Measurements from ENCODE around the gene CRB3. TPM values are rescaled to one million over a fixed set of nuclear protein-coding genes. Genes with fewer than 3 reads are reported as not detected.
"Not testable (repeated sequence)": the region's sequence is repeated elsewhere in the genome, so short reads cannot be mapped to it uniquely, and the experiment has no call there.

CRB3 gene
- total and polyA plus RNA-seq, 2 of the 13 experiments (the other 11 are each of a cell fraction or from before 2014, with no cell fraction given), result 10.6 to 25.6 TPM

DNA sequence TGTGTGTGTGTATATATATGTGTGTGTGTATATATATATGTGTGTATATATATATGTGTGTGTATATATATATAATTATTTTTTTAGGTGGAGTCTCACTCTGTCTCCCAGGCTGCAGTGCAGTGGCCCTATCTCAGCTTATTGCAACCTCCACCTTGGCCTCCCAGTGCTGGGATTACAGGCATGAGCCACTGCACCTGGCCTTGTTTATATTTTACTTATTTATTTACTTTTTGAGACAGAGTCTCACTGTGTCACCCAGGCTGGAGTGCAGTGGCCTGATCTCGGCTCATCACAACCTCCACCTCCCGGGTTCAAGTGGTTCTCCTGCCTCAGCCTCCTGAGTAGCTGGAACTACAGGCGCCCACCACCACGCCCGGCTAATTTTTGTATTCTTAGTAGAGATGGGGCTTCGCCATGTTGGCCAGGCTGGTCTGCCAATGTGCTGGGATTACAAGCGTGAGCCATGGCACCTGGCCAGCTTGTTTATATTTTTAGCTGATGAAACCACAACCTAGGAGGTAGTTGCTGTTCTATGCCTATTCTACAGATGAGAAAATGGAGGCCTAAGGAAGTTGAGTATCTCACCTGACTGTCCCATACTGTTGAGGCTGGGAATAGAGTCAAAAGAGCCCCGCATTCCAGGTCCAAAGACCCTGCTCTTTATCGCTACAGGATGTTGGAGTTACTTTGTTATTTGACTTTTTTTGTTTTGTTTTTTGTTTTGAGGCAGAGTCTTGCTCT lies 44.1 kb downstream of the CRB3 start:
- H3K9me3 ChIP-seq (ENCODE audit: low read length); H3K9ac ChIP-seq (ENCODE audit: insufficient read depth, low read depth, low read length); FAIRE-seq; ATAC-seq; in situ Hi-C loops (cut with HindIII; ENCODE audit: extremely low pct_ligation_motif_present, low pct_unique_long_range_greater_than_20kb); H3K36me3 ChIP-seq (replicated peaks in 1 of 2; ENCODE audit: control insufficient read depth in 1 of 2, insufficient read depth in 2 of 2, low read length in 2 of 2); CTCF ChIA-PET (ENCODE audit: low intra/inter-chr PET ratio, low total read pairs); H3K4me2 ChIP-seq (ENCODE audit: low read depth, low read length); H3K27ac ChIP-seq (ENCODE audit: extremely low read length, insufficient read depth, low read length); H3K79me2 ChIP-seq (ENCODE audit: insufficient read depth, low read length); BruUV-seq (replicated peaks); DNase-seq (ENCODE audit: low spot score); intact Hi-C loops (cut with micrococcal nuclease; ENCODE audit: unreplicated experiment); H3K27me3 ChIP-seq (ENCODE audit: control insufficient read depth in 1 of 2, insufficient read depth in 2 of 2, low read length in 2 of 2); H4K20me1 ChIP-seq (ENCODE audit: insufficient read depth, low read length); H3K4me3 ChIP-seq (replicated peaks in 1 of 3; ENCODE audit: insufficient read depth in 1 of 3, low read depth in 2 of 3, low read length in 3 of 3); H2AFZ ChIP-seq (ENCODE audit: low read length); TF ChIP-seq FOXP1 (IDR thresholded peaks at IDR 0.05): not testable (repeated sequence)
- POLR2A ChIA-PET, result interaction anchor here (1.3 kb wide), 1 partner anchor 9 kb away, joined by 3 read pairs; no protein-coding TSS in a partner anchor
- peaks cover 45% of the 10 kb centered on the region for H3K4me1 ChIP-seq (ENCODE audit: insufficient read depth, low read length)
- 51% methylated on average over 9 of the region's 9 CpGs for WGBS (ENCODE audit: low lambda C conversion rate)
- TF ChIP-seq GATAD2A (CRISPR knock-in tag; IDR thresholded peaks at IDR 0.05), result peak; percentile 27; the same call in 1 of the 2 replicates
- 0 out of 2 replicates have a peak, but pooled peaks have one; percentile 43 for TF ChIP-seq SMAD3 (CRISPR knock-in tag; IDR thresholded peaks at IDR 0.05)
- 0 out of 2 replicates have a peak, but pooled peaks have one; percentile 35 for TF ChIP-seq RCOR2 (CRISPR knock-in tag; IDR thresholded peaks at IDR 0.05)
- peak; percentile 35; the same call in 1 of the 2 replicates for TF ChIP-seq SAP130 (CRISPR knock-in tag; IDR thresholded peaks at IDR 0.05; ENCODE audit: low read depth)
- TF ChIP-seq, protein P1, sequence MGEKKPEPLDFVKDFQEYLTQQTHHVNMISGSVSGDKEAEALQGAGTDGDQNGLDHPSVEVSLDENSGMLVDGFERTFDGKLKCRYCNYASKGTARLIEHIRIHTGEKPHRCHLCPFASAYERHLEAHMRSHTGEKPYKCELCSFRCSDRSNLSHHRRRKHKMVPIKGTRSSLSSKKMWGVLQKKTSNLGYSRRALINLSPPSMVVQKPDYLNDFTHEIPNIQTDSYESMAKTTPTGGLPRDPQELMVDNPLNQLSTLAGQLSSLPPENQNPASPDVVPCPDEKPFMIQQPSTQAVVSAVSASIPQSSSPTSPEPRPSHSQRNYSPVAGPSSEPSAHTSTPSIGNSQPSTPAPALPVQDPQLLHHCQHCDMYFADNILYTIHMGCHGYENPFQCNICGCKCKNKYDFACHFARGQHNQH (CRISPR knock-in tag; IDR thresholded peaks at IDR 0.05), result peak; percentile 23; the same call in 1 of the 2 replicates
- TF ChIP-seq, protein P2, sequence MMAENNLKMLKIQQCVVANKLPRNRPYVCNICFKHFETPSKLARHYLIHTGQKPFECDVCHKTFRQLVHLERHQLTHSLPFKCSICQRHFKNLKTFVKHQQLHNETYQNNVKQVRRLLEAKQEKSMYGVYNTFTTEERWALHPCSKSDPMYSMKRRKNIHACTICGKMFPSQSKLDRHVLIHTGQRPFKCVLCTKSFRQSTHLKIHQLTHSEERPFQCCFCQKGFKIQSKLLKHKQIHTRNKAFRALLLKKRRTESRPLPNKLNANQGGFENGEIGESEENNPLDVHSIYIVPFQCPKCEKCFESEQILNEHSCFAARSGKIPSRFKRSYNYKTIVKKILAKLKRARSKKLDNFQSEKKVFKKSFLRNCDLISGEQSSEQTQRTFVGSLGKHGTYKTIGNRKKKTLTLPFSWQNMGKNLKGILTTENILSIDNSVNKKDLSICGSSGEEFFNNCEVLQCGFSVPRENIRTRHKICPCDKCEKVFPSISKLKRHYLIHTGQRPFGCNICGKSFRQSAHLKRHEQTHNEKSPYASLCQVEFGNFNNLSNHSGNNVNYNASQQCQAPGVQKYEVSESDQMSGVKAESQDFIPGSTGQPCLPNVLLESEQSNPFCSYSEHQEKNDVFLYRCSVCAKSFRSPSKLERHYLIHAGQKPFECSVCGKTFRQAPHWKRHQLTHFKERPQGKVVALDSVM (CRISPR knock-in tag; IDR thresholded peaks at IDR 0.05), result peak; percentile 98
- TF ChIP-seq, protein P3, sequence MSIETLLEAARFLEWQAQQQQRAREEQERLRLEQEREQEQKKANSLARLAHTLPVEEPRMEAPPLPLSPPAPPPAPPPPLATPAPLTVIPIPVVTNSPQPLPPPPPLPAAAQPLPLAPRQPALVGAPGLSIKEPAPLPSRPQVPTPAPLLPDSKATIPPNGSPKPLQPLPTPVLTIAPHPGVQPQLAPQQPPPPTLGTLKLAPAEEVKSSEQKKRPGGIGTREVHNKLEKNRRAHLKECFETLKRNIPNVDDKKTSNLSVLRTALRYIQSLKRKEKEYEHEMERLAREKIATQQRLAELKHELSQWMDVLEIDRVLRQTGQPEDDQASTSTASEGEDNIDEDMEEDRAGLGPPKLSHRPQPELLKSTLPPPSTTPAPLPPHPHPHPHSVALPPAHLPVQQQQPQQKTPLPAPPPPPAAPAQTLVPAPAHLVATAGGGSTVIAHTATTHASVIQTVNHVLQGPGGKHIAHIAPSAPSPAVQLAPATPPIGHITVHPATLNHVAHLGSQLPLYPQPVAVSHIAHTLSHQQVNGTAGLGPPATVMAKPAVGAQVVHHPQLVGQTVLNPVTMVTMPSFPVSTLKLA (IDR thresholded peaks at IDR 0.05), result peak; percentile 12; the same call in 1 of the 2 replicates
- peak; percentile 66; the same call in 1 of the 2 replicates for TF ChIP-seq FOXK1 (CRISPR knock-in tag; IDR thresholded peaks at IDR 0.05; ENCODE audit: borderline replicate concordance, low read depth)
- TF ChIP-seq RARA (CRISPR knock-in tag; IDR thresholded peaks at IDR 0.05), result 0 out of 2 replicates have a peak, but pooled peaks have one; percentile 13
- TF ChIP-seq TEAD3 (CRISPR knock-in tag; optimal IDR thresholded peaks at IDR 0.05; ENCODE audit: borderline replicate concordance), result peak; percentile 9
- peak; percentile 57; the same call in 1 of the 2 replicates for TF ChIP-seq ZNF460 (CRISPR knock-in tag; IDR thresholded peaks at IDR 0.05; ENCODE audit: borderline replicate concordance)
- TF ChIP-seq ZNF629 (CRISPR knock-in tag; conservative IDR thresholded peaks at IDR 0.05), result peak; percentile 75
- 0 out of 2 replicates have a peak, but pooled peaks have one; percentile 24 for TF ChIP-seq ZNF644 (CRISPR knock-in tag; IDR thresholded peaks at IDR 0.05; ENCODE audit: low read depth)
- peak; percentile 61 for TF ChIP-seq FOXP1 (CRISPR knock-in tag; IDR thresholded peaks at IDR 0.05)
- TF ChIP-seq HDAC1 (CRISPR knock-in tag; IDR thresholded peaks at IDR 0.05), result peak; percentile 52; the same call in 1 of the 2 replicates
- TF ChIP-seq KDM1A (CRISPR knock-in tag; IDR thresholded peaks at IDR 0.05), result 0 out of 2 replicates have a peak, but pooled peaks have one; percentile 61

Measured in HepG2 (cell line).